ENCODE measurements around the gene PPARA.
"Not testable (repeated sequence)": the region's sequence is repeated elsewhere in the genome, so short reads cannot be mapped to it uniquely, and the experiment has no call there.

Gene PPARA

DNA sequence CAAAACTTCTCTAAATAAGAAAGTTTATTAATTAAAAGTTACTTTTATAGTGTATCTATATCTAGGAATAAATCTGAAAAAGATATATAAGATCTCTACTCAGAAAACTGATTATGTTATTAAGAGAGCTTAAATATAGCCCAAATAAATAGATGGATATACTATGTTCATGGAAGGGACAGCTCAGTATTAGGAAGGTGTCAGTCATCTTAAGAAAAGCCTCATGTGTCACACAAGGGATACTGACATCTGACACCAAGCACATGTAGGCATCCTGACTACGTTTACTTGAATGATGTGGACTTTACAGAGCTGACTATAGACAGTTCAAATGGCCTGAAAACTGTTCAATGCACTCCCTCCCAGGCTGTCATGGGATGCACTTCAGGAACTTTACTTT lies 19.3 kb downstream of the PPARA start:
- DNase-seq (ENCODE audit: low read depth, low spot score): no peak

DNA sequence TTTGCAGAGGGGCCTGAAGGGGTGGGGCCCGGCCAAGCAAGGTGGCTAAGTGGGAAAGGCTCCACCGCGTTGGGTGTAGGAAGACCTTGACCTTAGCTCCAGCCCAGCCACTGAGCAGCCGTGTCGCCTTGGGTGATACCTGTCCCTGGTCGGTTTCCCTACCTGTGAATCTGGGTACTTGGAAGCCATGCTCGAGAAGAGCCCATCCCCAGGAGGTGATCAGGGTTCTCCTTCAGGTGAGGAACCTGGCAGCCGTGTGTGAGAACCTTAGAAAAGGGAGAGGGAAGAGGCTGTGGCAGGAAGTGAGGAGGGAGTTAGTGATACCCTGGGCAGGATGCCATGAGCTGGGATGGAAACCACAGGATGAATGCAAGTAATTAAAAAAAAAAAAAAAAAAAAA lies 21.6 kb downstream of the PPARA start:
- DNase-seq (ENCODE audit: low read depth, low spot score): no peak

- DNase-seq (ENCODE audit: low read depth, low spot score): no peak
These were observed 22.3 kb downstream of the PPARA start for GRCh38 chr22:46172522-46173110.

GRCh38 chr22:46173152-46173551 lies 22.8 kb downstream of the PPARA start:
- DNase-seq (ENCODE audit: low read depth, low spot score): no peak

GRCh38 chr22:46175631-46176030 lies 25.3 kb downstream of the PPARA start:
- DNase-seq (ENCODE audit: low read depth, low spot score): no peak

DNA sequence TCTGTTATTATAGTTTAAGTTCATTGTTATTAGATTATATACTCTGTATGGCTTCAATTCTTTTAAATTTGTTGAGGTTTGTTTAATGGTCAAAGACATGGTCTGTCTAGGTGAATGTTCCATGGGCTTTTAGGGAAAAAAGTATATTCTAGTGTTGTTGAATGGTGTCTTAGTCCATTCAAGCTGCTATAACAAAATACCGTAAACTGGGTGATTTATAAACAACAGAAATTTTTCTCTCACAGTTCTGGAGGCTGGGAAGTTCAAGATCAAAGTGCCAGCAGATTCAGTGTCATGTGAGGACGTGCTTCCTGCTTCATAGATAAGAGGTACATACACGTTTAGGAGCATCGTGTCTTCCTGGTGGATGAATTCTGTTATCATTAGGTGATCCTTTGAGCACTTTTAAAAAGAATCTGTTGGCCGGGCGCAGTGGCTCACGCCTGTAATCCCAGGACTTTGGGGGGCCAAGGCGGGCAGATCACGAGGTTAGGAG lies 26.2 kb downstream of the PPARA start:
- DNase-seq (ENCODE audit: low read depth, low spot score): no peak

- no peak for DNase-seq (ENCODE audit: low read depth, low spot score)
These were observed 28.6 kb downstream of the PPARA start for GRCh38 chr22:46178755-46179505.

- DNase-seq (ENCODE audit: low read depth, low spot score): no peak
These were observed 29.4 kb downstream of the PPARA start for GRCh38 chr22:46179748-46180147.

DNA sequence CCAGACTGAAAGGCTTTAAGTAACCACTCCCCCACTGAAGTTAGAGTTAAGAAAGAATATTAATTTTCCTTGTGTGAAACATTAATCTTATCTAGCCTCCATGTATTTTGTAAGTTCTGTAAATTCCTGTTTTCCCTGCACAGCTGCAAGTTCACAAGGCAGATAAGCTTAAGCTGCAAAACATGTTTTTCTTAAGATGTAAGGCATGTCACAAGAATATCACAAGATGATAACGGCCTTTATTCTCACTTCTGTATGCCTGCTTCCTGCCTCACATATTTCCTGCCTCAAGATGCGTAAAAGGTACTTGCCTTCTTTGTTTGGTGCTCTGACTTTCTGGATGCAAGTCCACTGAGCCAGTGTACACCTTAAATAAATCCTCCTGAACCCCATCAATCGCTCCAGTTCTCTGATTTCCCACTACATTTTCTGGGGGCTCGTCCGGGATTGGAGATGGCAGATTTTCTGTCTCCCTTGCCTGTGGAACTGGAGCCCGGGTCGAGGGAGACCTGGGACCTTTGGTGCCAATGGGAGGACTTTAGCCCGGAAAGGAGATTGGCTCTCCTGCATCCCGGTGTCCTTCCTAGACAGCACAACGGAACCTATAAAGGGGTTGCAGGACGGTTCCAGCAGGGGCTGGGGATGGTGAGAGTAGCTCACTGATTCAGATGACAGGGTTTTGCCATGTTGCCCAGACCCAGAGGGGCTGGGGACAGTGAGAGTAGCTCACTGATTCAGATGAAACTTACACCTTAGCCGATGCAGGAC lies 30.2 kb downstream of the PPARA start:
- DNase-seq (ENCODE audit: low read depth, low spot score): no peak

DNA sequence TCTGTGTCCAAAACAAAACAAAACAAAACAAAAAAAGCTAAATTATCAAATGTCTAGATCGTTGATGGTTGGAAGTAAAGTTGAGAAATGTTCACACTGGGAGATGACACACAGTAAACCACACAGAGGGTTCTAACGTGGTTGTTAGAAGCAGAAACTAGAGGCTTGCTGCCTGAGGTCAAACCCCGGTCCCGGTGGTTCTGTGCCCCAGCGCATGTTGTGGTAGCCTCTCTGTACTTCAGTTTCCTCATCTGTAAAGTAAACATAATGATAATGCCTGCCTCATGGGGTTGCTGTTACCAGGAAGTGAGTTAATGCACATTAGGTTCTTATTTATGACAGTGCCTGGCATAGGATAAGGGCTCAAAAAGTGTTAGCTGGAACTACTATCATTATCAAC lies 33.4 kb downstream of the PPARA start:
- DNase-seq (ENCODE audit: low read depth, low spot score): no peak

DNA sequence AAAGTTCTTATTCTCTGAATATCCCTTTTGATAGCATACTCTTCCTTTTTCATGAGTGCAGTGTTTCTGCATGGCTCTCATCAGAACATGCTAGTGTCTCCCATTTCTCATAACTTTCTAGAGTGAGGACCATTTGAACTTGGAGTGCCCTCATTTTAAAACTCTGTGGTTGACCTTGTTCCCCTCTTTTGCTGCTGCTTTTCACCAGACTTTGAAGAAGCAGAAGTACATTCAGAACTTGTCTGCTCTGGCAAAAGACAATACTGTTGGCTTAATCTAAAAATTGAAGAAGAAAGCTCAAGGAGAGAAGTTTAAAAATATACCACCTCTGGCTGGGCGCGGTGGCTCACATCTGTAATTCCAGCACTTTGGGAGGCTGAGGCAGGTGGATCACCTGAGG lies 35.0 kb downstream of the PPARA start:
- DNase-seq (ENCODE audit: low read depth, low spot score): no peak

DNA sequence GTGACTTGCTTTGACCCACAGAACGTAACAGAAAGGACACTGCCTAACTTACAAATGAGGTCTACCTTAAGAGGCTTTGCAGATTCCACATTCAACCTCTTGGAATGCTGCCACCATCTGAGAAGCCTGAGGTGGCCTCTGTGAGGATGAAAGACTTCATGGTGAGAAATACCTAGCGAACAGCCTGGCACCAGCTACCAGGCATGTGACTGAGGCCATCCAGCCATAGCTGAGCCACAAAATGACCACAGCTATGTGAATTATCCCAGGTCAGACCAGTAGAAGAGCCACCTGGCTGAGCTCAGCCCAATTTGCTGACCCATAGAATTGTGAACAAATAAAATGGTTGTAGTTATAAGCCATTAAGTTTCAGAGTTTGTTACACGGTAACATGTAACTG lies 37.5 kb downstream of the PPARA start:
- DNase-seq (ENCODE audit: low read depth, low spot score): no peak

DNA sequence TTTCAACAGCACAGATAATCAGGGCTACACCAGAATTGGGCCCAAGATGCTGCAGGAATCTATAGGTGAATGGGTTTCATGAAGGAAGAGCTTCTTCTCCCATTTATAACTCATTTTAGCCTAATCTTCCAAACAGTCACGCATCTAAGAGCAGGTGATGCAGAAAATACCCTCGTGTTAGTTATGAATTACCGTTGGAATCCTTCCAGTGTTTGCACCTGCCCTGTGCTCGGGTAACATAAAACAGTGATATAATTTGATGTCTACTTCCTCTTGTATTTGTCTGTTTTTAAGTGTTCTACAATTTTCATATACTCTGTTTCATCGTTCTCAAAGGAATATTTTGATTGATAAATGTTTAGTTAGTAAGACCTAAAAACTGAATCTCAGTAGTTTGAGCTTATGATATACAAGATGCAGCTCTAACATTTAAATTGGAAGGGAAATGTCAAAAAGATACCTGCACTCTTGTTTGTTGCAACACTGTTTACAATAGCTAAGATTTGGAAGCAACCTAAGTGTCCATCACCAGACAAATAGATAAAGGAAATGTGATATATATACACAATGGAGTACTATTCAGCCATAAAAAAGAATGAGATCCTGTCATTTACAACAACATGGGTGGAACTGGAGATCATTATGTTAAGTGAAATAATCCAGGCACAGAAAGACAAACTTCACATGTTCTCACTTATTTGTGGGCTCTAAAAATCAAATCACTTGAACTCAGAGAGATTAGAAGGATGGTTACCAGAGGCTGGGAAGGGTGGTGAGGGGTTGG lies 42.1 kb downstream of the PPARA start:
- no peak for DNase-seq (ENCODE audit: low read depth, low spot score)

DNA sequence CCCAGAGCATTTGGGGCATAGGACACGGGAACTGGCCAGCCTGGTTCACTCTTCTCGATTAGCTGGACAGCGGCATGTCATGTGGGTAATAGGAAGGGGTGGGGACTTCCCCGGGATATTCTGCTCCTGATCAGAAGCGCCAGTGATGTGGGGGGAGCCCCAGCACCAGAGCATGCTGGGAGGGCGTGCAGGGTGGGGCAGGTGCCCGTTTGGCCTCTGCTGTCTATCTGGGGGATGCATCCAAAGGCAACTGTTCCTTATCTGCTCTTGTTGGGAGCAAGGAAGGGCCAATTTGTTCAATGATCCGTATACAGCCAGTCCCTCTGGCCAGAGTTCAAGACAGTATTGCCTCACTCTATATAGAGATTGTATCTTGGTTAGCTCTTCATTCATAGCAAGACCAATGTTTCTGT lies 43.6 kb downstream of the PPARA start:
- no peak for DNase-seq (ENCODE audit: low read depth, low spot score)

- no peak for DNase-seq (ENCODE audit: low read depth, low spot score)
These were observed 45.3 kb downstream of the PPARA start for GRCh38 chr22:46195487-46196165.

DNA sequence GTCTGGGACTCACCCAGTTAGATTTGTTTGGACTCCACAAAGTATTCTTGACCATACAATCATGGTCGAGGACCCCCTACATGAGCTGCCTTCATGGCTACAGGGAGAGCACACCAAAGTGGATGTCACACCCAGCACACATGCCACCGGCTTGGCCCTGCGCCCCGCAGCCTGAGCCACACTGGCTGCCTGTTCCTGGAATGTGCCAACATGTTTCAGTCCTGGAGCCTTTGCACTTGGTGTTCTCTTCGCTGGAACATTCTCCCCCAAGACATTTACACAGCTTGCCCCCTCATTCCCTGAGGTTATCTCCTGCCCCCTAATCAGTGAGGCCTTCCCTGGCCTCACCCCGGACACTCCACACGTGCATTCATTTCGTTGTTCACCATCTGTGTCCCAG lies 46.0 kb downstream of the PPARA start:
- DNase-seq (ENCODE audit: low read depth, low spot score): no peak

DNA sequence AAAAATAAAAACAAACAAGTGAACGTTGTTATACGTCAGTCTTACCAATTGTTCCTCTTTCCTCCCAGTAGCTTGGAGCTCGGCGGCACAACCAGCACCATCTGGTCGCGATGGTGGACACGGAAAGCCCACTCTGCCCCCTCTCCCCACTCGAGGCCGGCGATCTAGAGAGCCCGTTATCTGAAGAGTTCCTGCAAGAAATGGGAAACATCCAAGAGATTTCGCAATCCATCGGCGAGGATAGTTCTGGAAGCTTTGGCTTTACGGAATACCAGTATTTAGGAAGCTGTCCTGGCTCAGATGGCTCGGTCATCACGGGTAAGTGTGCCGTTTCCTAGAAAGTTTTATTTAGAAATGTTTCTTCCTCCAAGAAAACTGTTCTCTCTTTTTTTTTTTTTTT lies 47.9 kb downstream of the PPARA start:
- DNase-seq (ENCODE audit: low read depth, low spot score): no peak

- DNase-seq (ENCODE audit: low read depth, low spot score): not testable (repeated sequence)
These were observed 48.5 kb downstream of the PPARA start for GRCh38 chr22:46198806-46199205.

GRCh38 chr22:46201059-46201757 lies 50.9 kb downstream of the PPARA start:
- peak; percentile 72 for DNase-seq (ENCODE audit: low read depth, low spot score)

DNA sequence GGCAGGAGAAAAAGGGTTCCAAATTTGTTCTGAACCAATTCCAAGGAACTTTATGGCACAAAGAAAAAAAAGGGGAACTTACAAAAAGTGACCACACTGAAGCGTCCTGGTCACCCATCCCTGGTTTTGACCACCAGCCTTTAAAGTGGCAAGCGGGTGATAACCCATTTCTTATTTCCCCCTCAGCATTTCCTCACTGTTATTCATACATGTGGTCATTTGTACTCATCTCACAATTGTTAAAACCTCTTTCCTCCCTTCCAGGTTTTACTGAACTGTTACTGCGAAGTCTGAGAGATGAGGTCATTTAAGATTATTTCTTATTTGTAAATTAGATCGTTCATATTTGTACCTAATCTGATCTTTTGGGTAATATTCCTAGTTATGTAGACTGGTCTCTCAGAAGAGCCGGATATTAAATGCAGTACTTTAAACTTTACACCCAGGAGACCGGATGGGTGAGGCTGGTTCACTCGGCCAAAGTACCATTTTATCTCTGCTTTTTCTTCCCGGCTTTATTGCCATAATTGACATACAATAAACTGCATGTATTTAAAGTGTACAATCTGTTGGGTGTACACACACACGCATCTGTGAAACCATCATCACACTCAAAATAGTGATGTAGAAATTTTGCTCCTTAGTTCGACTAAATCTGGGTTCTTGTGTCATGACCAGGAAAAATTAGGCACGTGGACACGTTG lies 52.7 kb downstream of the PPARA start:
- DNase-seq (ENCODE audit: low read depth, low spot score): no peak
